Measurements from ENCODE around the gene SEBOX.

GRCh38 chr17:28395968-28396367, 31.0 kb upstream of the SEBOX start:
- TF ChIP-seq GATA2 (IDR thresholded peaks at IDR 0.05; ENCODE audit: low read depth, low read length) (no peak), GATA3 (IDR thresholded peaks at IDR 0.05; ENCODE audit: low read depth, low read length) (no peak)
